HepG2 (cell line): ENCODE data around the gene PTPRD. TPM values are rescaled to one million over a fixed set of nuclear protein-coding genes. Genes with fewer than 3 reads are reported as not detected.

Source experiments
- ATAC-seq: fragments of 200-7000 bp; cut with Tn5 transposase; 3 replicates; pipeline ENCODE4 v1.9.1; 2020; ENCODE audit warnings: mild to moderate bottlenecking, moderate library complexity
- BruUV-seq: library from RNA; stranded (reverse); fragments of 400-500 nt; replicated peaks from 2 replicates; lab custom pipeline; 2021; lab: Mats Ljungman, UMichigan
- CTCF ChIA-PET: fragments of 300-600 bp; formaldehyde crosslinking; extraction: SDS; loops from one replicate; lab custom pipeline; 2021; ENCODE audit warnings: low total read pairs, inconsistent platforms, low intra/inter-chr PET ratio; lab: Yijun Ruan, JAX
- POLR2A ChIA-PET: fragments of 350-600 bp; sonication (Branson Sonifier 250); formaldehyde crosslinking; loops from one replicate; lab custom pipeline; 2020; ENCODE audit warnings: antibody characterized with exemption, inconsistent platforms; lab: Yijun Ruan, JAX
- DNase-seq: peaks from one replicate; pipeline ENCODE4 v3.0.0-alpha.2; 2015; ENCODE audit warnings: low spot score
- FAIRE-seq: peaks from 3 replicates; lab custom pipeline; 2011; peaks lifted over from hg19 to GRCh38; lab: Jason Lieb, UNC
- H2AFZ ChIP-seq: one replicate; pipeline ENCODE4 v1.6.1; 2011; ENCODE audit warnings: low read length, inconsistent platforms
- H3K27ac ChIP-seq: fragments of 300-600 bp; 3 replicates; pipeline ENCODE4 v1.8.0; 2011; ENCODE audit warnings: mixed run types, mild to moderate bottlenecking, mixed read lengths, low read length, inconsistent platforms; ENCODE audit not compliant: insufficient read depth; ENCODE audit errors: extremely low read length
- H3K27me3 ChIP-seq, 2 experiments: fragments of 200-600 bp in 1 of 2; 2 replicates in 1 of 2; 3 replicates in 1 of 2; pipeline versions ENCODE4 v1.6.0 to v1.8.0; 2011; ENCODE audit warnings: low read length in 2 of 2, mild to moderate bottlenecking in 2 of 2, moderate library complexity in 2 of 2, inconsistent platforms in 1 of 2; ENCODE audit not compliant: insufficient read depth in 2 of 2, control insufficient read depth in 1 of 2
- H3K36me3 ChIP-seq, 2 experiments: fragments of 200-600 bp in 1 of 2; replicated peaks in 1 of 2; 2 replicates in 1 of 2; 3 replicates in 1 of 2; pipeline versions ENCODE4 v1.5.1 to v1.8.0; 2011; ENCODE audit warnings: low read length in 2 of 2, inconsistent platforms in 1 of 2; ENCODE audit not compliant: insufficient read depth in 2 of 2, control insufficient read depth in 1 of 2
- H3K4me1 ChIP-seq: 2 replicates; pipeline ENCODE4 v1.5.1; 2012; ENCODE audit warnings: low read length, inconsistent platforms; ENCODE audit not compliant: insufficient read depth
- H3K4me2 ChIP-seq: 2 replicates; pipeline ENCODE4 v1.6.0; 2011; ENCODE audit warnings: low read depth, low read length, inconsistent platforms
- H3K4me3 ChIP-seq, 3 experiments: fragments of 200-600 bp in 1 of 3; sonication (generic), shearing (Covaris generic) in 1 of 3; replicated peaks in 1 of 3; 2 replicates each; pipeline ENCODE4 v1.5.1; 2011 to 2016; ENCODE audit warnings: low read length in 3 of 3, inconsistent platforms in 2 of 3, low read depth in 2 of 3, mild to moderate bottlenecking in 2 of 3, control low read depth in 1 of 3, mixed read lengths in 1 of 3; ENCODE audit not compliant: insufficient read depth in 1 of 3
- H3K79me2 ChIP-seq: one replicate; pipeline ENCODE4 v1.6.1; 2011; ENCODE audit warnings: low read length, inconsistent platforms; ENCODE audit not compliant: insufficient read depth
- H3K9ac ChIP-seq: 2 replicates; pipeline ENCODE4 v1.6.0; 2011; ENCODE audit warnings: mild to moderate bottlenecking, low read depth, low read length, inconsistent platforms; ENCODE audit not compliant: insufficient read depth
- H3K9me3 ChIP-seq: 2 replicates; pipeline ENCODE4 v1.5.1; 2012; ENCODE audit warnings: mild to moderate bottlenecking, low read length
- H4K20me1 ChIP-seq: 2 replicates; pipeline ENCODE4 v1.6.0; 2011; ENCODE audit warnings: inconsistent platforms, mild to moderate bottlenecking, low read length, moderate library complexity; ENCODE audit not compliant: insufficient read depth
- AKNA ChIP-seq: sonication (generic); formaldehyde crosslinking; IDR thresholded peaks from 2 replicates; pipeline ENCODE4 v1.4.0; 2020; ENCODE audit warnings: missing genetic modification reagents, borderline replicate concordance
- HCFC1 ChIP-seq: fragments of 150-350 bp; IDR thresholded peaks from 2 replicates; pipeline ENCODE4 v1.6.1; 2014; ENCODE audit warnings: low read depth, low read length
- HNRNPK ChIP-seq: fragments of 200-400 bp; formaldehyde crosslinking; IDR thresholded peaks from 2 replicates; pipeline ENCODE4 v1.6.1; 2018; ENCODE audit warnings: low read length, low read depth, moderate library complexity, mild to moderate bottlenecking; ENCODE audit not compliant: poor library complexity, severe bottlenecking
- NFE2L1 ChIP-seq: sonication (generic); formaldehyde crosslinking; IDR thresholded peaks from 2 replicates; pipeline ENCODE4 v1.4.0; 2020; ENCODE audit warnings: missing genetic modification reagents, mild to moderate bottlenecking, borderline replicate concordance
- PATZ1 ChIP-seq: sonication (generic); formaldehyde crosslinking; IDR thresholded peaks from 2 replicates; pipeline ENCODE4 v1.4.0; 2020; ENCODE audit warnings: missing genetic modification reagents
- PHF21A ChIP-seq: sonication (generic); formaldehyde crosslinking; IDR thresholded peaks from 2 replicates; pipeline ENCODE4 v1.5.0; 2020; ENCODE audit warnings: mild to moderate bottlenecking, missing genetic modification reagents
- RORA ChIP-seq: sonication (generic); formaldehyde crosslinking; IDR thresholded peaks from 2 replicates; pipeline ENCODE4 v1.5.0; 2020; ENCODE audit warnings: mild to moderate bottlenecking, missing genetic modification reagents, moderate library complexity
- SKI ChIP-seq: fragments of 450-650 bp; IDR thresholded peaks from one replicate; pipeline ENCODE4 v1.6.1; 2018; ENCODE audit warnings: mild to moderate bottlenecking; ENCODE audit not compliant: partially characterized antibody
- SMARCC2 ChIP-seq: fragments of 450-650 bp; IDR thresholded peaks from 2 replicates; pipeline ENCODE4 v1.6.1; 2017; ENCODE audit warnings: antibody characterized with exemption, mild to moderate bottlenecking
- THAP7 ChIP-seq: sonication (generic); formaldehyde crosslinking; IDR thresholded peaks from 2 replicates; pipeline ENCODE4 v1.8.1; 2023; ENCODE audit warnings: mild to moderate bottlenecking, missing genetic modification reagents
- ZBTB14 ChIP-seq: sonication (generic); formaldehyde crosslinking; IDR thresholded peaks from 2 replicates; pipeline ENCODE4 v1.4.0; 2020; ENCODE audit warnings: missing genetic modification reagents
- ZBTB20 ChIP-seq: sonication (generic); formaldehyde crosslinking; IDR thresholded peaks from 2 replicates; pipeline ENCODE4 v1.8.1; 2023; ENCODE audit warnings: missing genetic modification reagents, low read depth, mild to moderate bottlenecking, borderline replicate concordance
- ZNF143 ChIP-seq: sonication (generic); formaldehyde crosslinking; IDR thresholded peaks from 2 replicates; pipeline ENCODE4 v1.4.0; 2020; ENCODE audit warnings: missing genetic modification reagents
- ZNF383 ChIP-seq: sonication (generic); formaldehyde crosslinking; IDR thresholded peaks from 2 replicates; pipeline ENCODE4 v1.4.0; 2020; ENCODE audit warnings: missing genetic modification reagents, mild to moderate bottlenecking, borderline replicate concordance
- ZNF563 ChIP-seq: sonication (generic); formaldehyde crosslinking; IDR thresholded peaks from 2 replicates; pipeline ENCODE4 v1.8.0; 2022; ENCODE audit warnings: mild to moderate bottlenecking, moderate library complexity, missing genetic modification reagents
- WGBS: methylation state at CpG from one replicate; pipeline ENCODE4 v1.1.6; 2017; ENCODE audit warnings: low lambda C conversion rate; 5-methylcytosine and 5-hydroxymethylcytosine counted together
- in situ Hi-C: cut with HindIII; loops from 2 replicates; pipeline ENCODE4 v1.10.0; 2017; ENCODE audit warnings: low pct_unique_long_range_greater_than_20kb; ENCODE audit not compliant: extremely low pct_ligation_motif_present
- intact Hi-C: fragments of 100-400 bp; cut with micrococcal nuclease; formaldehyde crosslinking; loops from one replicate; pipeline ENCODE4 v1.10.0; 2022; ENCODE audit not compliant: unreplicated experiment
- polyA plus RNA-seq, 8 experiments: library from polyadenylated mRNA; depleted of rRNA in 3 of 8; stranded (reverse) in 7 of 8; unstranded in 1 of 8; fragments of >200 nt; fragmentation: Illumina TruSeq in 4 of 8; extraction: Trizol in 4 of 8; gene quantifications; 2 replicates each; pipeline versions ENCODE4 v1.2.1 to v1.2.3, GENCODE V29; 2011 to 2016; ENCODE audit warnings: low read depth in 4 of 8, missing spikeins in 1 of 8, mixed read lengths in 1 of 8; ENCODE audit not compliant: insufficient read depth in 1 of 8
- total RNA-seq, 5 experiments: library from RNA; depleted of rRNA; stranded (reverse); fragments of >200 nt; fragmentation: Illumina TruSeq; extraction: Trizol; gene quantifications; 2 replicates each; pipeline ENCODE4 v1.2.3, GENCODE V29; 2016; ENCODE audit warnings: low read depth in 1 of 5

The PTPRD gene
- total and polyA plus RNA-seq, 2 of the 13 experiments (the other 11 are each of a cell fraction or from before 2014, with no cell fraction given): 0.05 TPM; not detected in 1

GRCh38 chr9:8531826-8532415, 2080.9 kb downstream of the PTPRD start:
- no peak for TF ChIP-seq SKI
- TF ChIP-seq ZBTB14 (CRISPR knock-in tag): no peak
- TF ChIP-seq HCFC1: no peak
- TF ChIP-seq AKNA: no peak
- no peak for TF ChIP-seq ZNF143 (CRISPR knock-in tag)
- no peak for TF ChIP-seq ZNF383 (CRISPR knock-in tag)
- TF ChIP-seq NFE2L1: no peak
- TF ChIP-seq THAP7 (CRISPR knock-in tag): no peak
- no peak for TF ChIP-seq SMARCC2
- no peak for TF ChIP-seq RORA (CRISPR knock-in tag)
- no peak for TF ChIP-seq HNRNPK
- TF ChIP-seq PHF21A (CRISPR knock-in tag): no peak
- no peak for TF ChIP-seq PATZ1 (CRISPR knock-in tag)
- no peak for TF ChIP-seq ZBTB20 (CRISPR knock-in tag)
- TF ChIP-seq ZNF563: no peak
- POLR2A ChIA-PET: no interaction called here
- Histone ChIP-seq H2AFZ (no peak overlapping the region), H4K20me1 (no peaks in the 10 kb centered on the region), H3K4me3 (no peak overlapping the region), H3K27ac (no peak overlapping the region), H3K79me2 (no peaks in the 10 kb centered on the region), H3K36me3 (no peaks in the 10 kb centered on the region), H3K9ac (no peak overlapping the region), H3K27me3 (no peaks in the 10 kb centered on the region), H3K9me3 (peaks cover 13% of the 10 kb centered on the region), H3K4me1 (no peaks in the 10 kb centered on the region), H3K4me2 (no peak overlapping the region)
- ATAC-seq: no peak
- CTCF ChIA-PET: no interaction called here
- in situ Hi-C loops: no loop called here
- 4% methylated on average over 8 of the region's 8 CpGs for WGBS
- intact Hi-C loops: no loop called here
- no peak for FAIRE-seq
- DNase-seq: no peak
- BruUV-seq: no TSS peak
